OCI-LY3 (cell line): ENCODE data around the gene MMP3.

ENCODE experiments used
- H2AFZ ChIP-seq: fragments of 200-600, 300-600 bp; shearing (Covaris generic); 2 replicates; pipeline ENCODE4 v1.6.0; 2014; ENCODE audit warnings: antibody characterized with exemption, low read depth, low read length
- H3K27ac ChIP-seq: fragments of 200-600, 300-600 bp; sonication (generic); 2 replicates; pipeline ENCODE4 v1.5.1; 2014; ENCODE audit warnings: mild to moderate bottlenecking, low read length, moderate library complexity, mixed read lengths
- H3K27me3 ChIP-seq: fragments of 200-600, 300-600 bp; sonication (generic); 2 replicates; pipeline ENCODE4 v1.6.1; 2014; ENCODE audit warnings: low read depth, low read length, mixed read lengths
- H3K36me3 ChIP-seq: fragments of 200-600, 300-600 bp; sonication (generic); replicated peaks from 2 replicates; pipeline ENCODE3; 2014; ENCODE audit warnings: low read depth, low read length, mixed read lengths
- H3K4me1 ChIP-seq: fragments of 300-600, 200-600 bp; sonication (generic); 2 replicates; pipeline ENCODE4 v1.6.1; 2014; ENCODE audit warnings: low read length, mixed read lengths
- H3K4me2 ChIP-seq: fragments of 200-600, 300-600 bp; sonication (generic); 2 replicates; pipeline ENCODE4 v1.6.1; 2014; ENCODE audit warnings: low read length, mixed read lengths
- H3K4me3 ChIP-seq: fragments of 300-600, 200-600 bp; sonication (generic); 2 replicates; pipeline ENCODE4 v1.5.1; 2014; ENCODE audit warnings: antibody characterized with exemption, mild to moderate bottlenecking, low read length, moderate library complexity
- H3K79me2 ChIP-seq: fragments of 300-600, 200-600 bp; shearing (Covaris generic); 2 replicates; pipeline ENCODE4 v1.6.1; 2014; ENCODE audit warnings: mild to moderate bottlenecking, low read length, mixed read lengths
- H3K9ac ChIP-seq: fragments of 300-600, 200-600 bp; shearing (Covaris generic); 2 replicates; pipeline ENCODE4 v1.6.0; 2014; ENCODE audit warnings: mild to moderate bottlenecking, low read length, moderate library complexity
- H3K9me3 ChIP-seq: fragments of 200-600, 300-600 bp; shearing (Covaris generic); 2 replicates; pipeline ENCODE4 v1.6.1; 2014; ENCODE audit warnings: low read length, mixed read lengths; ENCODE audit not compliant: insufficient read depth
- H4K20me1 ChIP-seq: fragments of 200-600, 300-600 bp; sonication (generic); 2 replicates; pipeline ENCODE4 v1.6.1; 2016; ENCODE audit warnings: low read length, mixed read lengths; ENCODE audit not compliant: insufficient read depth
- EZH2phosphoT487 ChIP-seq: fragments of 200-600 bp; shearing (Covaris generic); IDR thresholded peaks from 2 replicates; pipeline ENCODE4 v1.6.1; 2018; ENCODE audit warnings: antibody characterized with exemption, mixed run types, low read depth
- TF ChIP-seq, protein P1 (sequence below): fragments of 200-600, 300-600 bp; sonication (generic); IDR thresholded peaks from 2 replicates; pipeline ENCODE4 v1.5.1; 2014; ENCODE audit warnings: antibody characterized with exemption, low read length, low read depth

The MMP3 gene

DNA sequence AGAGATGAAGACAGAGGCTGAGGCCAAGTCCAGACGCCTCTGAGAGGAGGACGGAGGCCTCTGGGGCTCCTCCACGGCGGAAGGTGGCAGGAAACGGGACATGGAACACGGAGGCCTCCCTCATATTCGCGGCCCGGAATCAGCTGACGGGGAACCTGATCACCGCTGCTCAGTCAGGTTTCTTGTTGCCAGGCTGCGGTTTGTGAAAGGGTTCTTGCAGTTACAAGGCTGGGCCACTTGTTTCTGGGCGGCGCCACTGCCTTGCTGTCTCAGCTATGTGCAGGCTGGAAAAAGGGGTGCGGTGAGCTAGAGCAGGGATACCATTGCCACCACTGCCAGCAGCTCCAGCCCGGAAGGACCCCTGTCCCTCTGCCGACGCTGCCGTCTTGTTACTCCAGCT lies 35.5 kb downstream of the MMP3 start:
- peaks cover 2% of the 10 kb centered on the region; the same call in 1 of the 2 replicates for H3K27me3 ChIP-seq
- no peak overlapping the region for H3K4me3 ChIP-seq
- no peaks in the 10 kb centered on the region for H3K36me3 ChIP-seq

DNA sequence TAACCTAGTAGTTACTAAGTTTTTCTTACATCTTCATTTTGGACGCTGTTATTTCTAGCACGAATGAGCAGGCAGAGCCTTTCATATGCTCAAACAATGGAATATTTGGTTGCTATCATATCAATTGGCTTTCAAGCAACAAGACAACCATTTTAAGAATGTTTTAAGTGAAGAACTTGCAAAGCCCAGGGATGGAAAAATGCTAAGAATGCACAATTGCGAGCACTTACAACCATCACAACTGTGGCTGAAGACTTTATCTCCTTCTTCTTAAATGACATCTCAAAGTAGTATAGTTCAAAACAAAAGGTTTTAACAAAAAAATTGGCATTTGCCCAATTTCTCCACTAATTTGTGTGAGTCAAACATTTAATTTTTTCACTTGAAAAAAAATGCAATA lies 37.1 kb downstream of the MMP3 start:
- Histone ChIP-seq H3K27ac (no peak overlapping the region), H2AFZ (no peak overlapping the region), H3K36me3 (no peaks in the 10 kb centered on the region), H3K9ac (no peak overlapping the region), H3K27me3 (no peaks in the 10 kb centered on the region), H3K4me1 (no peaks in the 10 kb centered on the region), H4K20me1 (no peaks in the 10 kb centered on the region), H3K79me2 (no peaks in the 10 kb centered on the region), H3K4me3 (no peak overlapping the region), H3K4me2 (no peak overlapping the region), H3K9me3 (no peaks in the 10 kb centered on the region)
- no peak for TF ChIP-seq EZH2phosphoT487
- TF ChIP-seq, protein P1, sequence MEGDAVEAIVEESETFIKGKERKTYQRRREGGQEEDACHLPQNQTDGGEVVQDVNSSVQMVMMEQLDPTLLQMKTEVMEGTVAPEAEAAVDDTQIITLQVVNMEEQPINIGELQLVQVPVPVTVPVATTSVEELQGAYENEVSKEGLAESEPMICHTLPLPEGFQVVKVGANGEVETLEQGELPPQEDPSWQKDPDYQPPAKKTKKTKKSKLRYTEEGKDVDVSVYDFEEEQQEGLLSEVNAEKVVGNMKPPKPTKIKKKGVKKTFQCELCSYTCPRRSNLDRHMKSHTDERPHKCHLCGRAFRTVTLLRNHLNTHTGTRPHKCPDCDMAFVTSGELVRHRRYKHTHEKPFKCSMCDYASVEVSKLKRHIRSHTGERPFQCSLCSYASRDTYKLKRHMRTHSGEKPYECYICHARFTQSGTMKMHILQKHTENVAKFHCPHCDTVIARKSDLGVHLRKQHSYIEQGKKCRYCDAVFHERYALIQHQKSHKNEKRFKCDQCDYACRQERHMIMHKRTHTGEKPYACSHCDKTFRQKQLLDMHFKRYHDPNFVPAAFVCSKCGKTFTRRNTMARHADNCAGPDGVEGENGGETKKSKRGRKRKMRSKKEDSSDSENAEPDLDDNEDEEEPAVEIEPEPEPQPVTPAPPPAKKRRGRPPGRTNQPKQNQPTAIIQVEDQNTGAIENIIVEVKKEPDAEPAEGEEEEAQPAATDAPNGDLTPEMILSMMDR = no peak

More for the DNA sequence above, 35.5 kb downstream of the MMP3 start:
- H3K9ac ChIP-seq = no peak overlapping the region
- H3K4me1 ChIP-seq = no peaks in the 10 kb centered on the region
- H3K9me3 ChIP-seq = no peaks in the 10 kb centered on the region
- no peaks in the 10 kb centered on the region for H3K79me2 ChIP-seq
- no peak overlapping the region for H3K4me2 ChIP-seq
- H3K27ac ChIP-seq = no peak overlapping the region
- H2AFZ ChIP-seq = no peak overlapping the region
- H4K20me1 ChIP-seq = no peaks in the 10 kb centered on the region
- TF ChIP-seq, protein P1 = no peak
- TF ChIP-seq EZH2phosphoT487 = no peak

DNA sequence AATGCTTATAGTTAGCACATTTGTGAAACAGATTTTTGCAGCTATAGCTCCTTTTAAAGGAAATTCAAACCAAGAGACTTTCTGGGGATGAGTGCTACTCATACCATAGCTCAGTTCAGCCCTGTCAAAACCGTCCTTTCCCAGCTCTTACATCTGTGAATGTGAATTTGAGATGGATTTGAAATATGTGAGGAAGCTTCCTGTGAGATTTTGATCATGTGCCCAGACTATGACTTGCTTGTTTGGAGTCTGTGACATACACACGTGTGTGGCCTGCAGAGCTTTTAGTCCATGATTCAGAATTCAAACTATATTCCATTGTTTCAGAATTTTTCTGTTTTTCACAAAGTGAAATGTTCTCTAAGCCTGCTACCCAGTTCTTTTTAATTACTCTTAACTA lies 41.1 kb downstream of the MMP3 start:
- Histone ChIP-seq H3K9me3 (no peaks in the 10 kb centered on the region), H3K4me2 (no peak overlapping the region), H3K79me2 (no peaks in the 10 kb centered on the region), H3K36me3 (no peaks in the 10 kb centered on the region), H3K27ac (no peak overlapping the region), H3K4me1 (no peaks in the 10 kb centered on the region), H4K20me1 (no peaks in the 10 kb centered on the region), H3K27me3 (no peaks in the 10 kb centered on the region), H2AFZ (no peak overlapping the region), H3K4me3 (no peak overlapping the region), H3K9ac (no peak overlapping the region)
- TF ChIP-seq, protein P1 = no peak
- TF ChIP-seq EZH2phosphoT487 = no peak

DNA sequence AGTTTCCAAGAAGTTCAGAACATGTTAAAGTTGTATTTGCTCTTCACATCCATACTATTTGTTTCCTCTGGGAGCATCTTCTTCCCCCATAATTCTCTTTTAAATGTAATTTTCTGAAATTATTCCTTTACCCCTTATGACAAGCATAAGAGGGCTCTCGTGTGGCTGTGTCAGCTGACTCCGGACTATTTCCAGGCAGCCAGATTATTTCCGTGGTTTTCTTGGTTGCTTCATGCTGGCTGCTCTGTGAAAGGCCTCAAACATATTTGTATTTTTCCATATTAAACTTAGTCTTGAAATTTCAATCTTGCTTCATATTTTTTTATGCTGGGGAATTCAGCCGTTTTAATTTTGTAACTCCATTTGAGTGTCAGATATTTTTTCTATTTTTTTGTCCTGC lies 42.6 kb downstream of the MMP3 start:
- H2AFZ ChIP-seq = no peak overlapping the region
- no peaks in the 10 kb centered on the region for H3K9me3 ChIP-seq
- no peak for TF ChIP-seq EZH2phosphoT487
- TF ChIP-seq, protein P1 = no peak
- no peaks in the 10 kb centered on the region for H3K79me2 ChIP-seq
- H3K4me3 ChIP-seq = no peak overlapping the region
- no peaks in the 10 kb centered on the region for H4K20me1 ChIP-seq
- H3K27ac ChIP-seq = no peak overlapping the region
- H3K36me3 ChIP-seq = no peaks in the 10 kb centered on the region
- H3K4me2 ChIP-seq = no peak overlapping the region
- H3K27me3 ChIP-seq = no peaks in the 10 kb centered on the region; the same call in 1 of the 2 replicates
- H3K9ac ChIP-seq = no peak overlapping the region
- H3K4me1 ChIP-seq = no peaks in the 10 kb centered on the region
